Measurements from ENCODE around the gene AOC3. TPM values are rescaled to one million over a fixed set of nuclear protein-coding genes. Genes with fewer than 3 reads are reported as not detected.

The AOC3 gene
- total RNA-seq, 6 experiments from 2014 or later: 3.9 to 14.9 (median 7.1) TPM

GRCh38 chr17:42841975-42842685, 8.9 kb upstream of the AOC3 start:
- Histone ChIP-seq H3K27ac (no peak overlapping the region), H3K36me3 (peaks cover 9 to 78% (median 27%) of the 10 kb centered on the region in 4 donors), H3K27me3 (no peaks in the 10 kb centered on the region), H3K4me3 (no peak overlapping the region), H3K9me3 (no peaks in the 10 kb centered on the region), H3K4me1 (no peaks in the 10 kb centered on the region)
- no peak for DNase-seq
- no peak for ATAC-seq
- 48% methylated on average over 7 of the region's 11 CpGs for WGBS (ENCODE audit: insufficient coverage, low coverage, low lambda C conversion rate, missing lambda C conversion rate)
- intact Hi-C loops (cut with DNase I): loop anchor here in 1 of 2 donors (5.0 kb wide), 1 partner anchor 90 kb away; no protein-coding TSS in a partner anchor
- TF ChIP-seq CTCF (IDR thresholded peaks at IDR 0.05) (no peak), POLR2A (IDR thresholded peaks at IDR 0.05) (no peak)

DNA sequence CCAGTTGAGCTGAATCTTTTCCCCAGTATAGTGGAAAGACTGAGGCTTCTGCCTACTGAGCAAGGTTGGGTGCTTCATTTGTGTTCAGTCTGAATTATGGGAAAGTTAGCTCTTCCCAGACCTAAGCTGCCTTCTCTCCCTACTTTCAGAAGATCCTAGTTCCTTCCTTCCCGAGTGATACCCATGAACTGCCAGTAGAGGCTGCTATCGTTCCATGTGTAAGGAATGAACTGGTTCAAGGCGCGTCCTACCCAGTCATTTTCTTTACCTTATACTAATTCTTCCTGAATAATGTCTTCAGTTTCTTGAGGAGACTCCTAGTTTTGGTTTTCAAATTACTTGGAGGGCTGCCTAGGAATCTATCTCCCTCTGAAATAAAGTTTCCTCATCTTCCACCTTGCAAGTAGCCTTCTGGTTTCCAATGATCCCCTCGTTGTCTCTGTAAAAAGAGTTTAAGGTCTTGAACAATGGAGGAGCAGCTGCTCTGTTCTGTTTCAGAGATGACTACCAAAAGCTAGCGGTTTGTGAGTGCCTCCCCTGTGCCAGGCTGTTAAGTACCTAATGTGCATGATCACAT, 7.6 kb upstream of the AOC3 start:
- DNase-seq (no peak), ATAC-seq (peak; percentile 83 to 91 (median 85))
- H3K36me3 ChIP-seq: peaks cover 9 to 65% (median 22%) of the 10 kb centered on the region in 4 donors
- H3K4me3 ChIP-seq: no peak overlapping the region
- H3K27ac ChIP-seq: no peak overlapping the region
- intact Hi-C loops (cut with DNase I): loop anchor here in 1 of 2 donors (5.0 kb wide), 1 partner anchor 89 kb away; no protein-coding TSS in a partner anchor
- no peaks in the 10 kb centered on the region for H3K27me3 ChIP-seq
- H3K4me1 ChIP-seq: no peaks in the 10 kb centered on the region
- WGBS (ENCODE audit: insufficient coverage, low coverage, low lambda C conversion rate, missing lambda C conversion rate): 26% methylated on average over 6 of the region's 6 CpGs
- TF ChIP-seq CTCF (IDR thresholded peaks at IDR 0.05) (peak; percentile 91 to 95 (median 94)), POLR2A (IDR thresholded peaks at IDR 0.05) (no peak)
- no peaks in the 10 kb centered on the region for H3K9me3 ChIP-seq

- DNase-seq (no peak), ATAC-seq (no peak)
- no peaks in the 10 kb centered on the region for H3K27me3 ChIP-seq
- H3K36me3 ChIP-seq: peaks cover 3 to 57% (median 14%) of the 10 kb centered on the region in 4 donors
- intact Hi-C loops (cut with DNase I): loop anchor here in 1 of 2 donors (5.0 kb wide), 1 partner anchor 88 kb away; no protein-coding TSS in a partner anchor
- TF ChIP-seq CTCF (IDR thresholded peaks at IDR 0.05): no peak
- TF ChIP-seq POLR2A (IDR thresholded peaks at IDR 0.05): no peak
- H3K4me3 ChIP-seq: no peak within 1 kb of the TSS
- no peaks in the 10 kb centered on the region for H3K9me3 ChIP-seq
- H3K27ac ChIP-seq: no peak within 1 kb of the TSS
- whole genome bisulfite sequencing (ENCODE audit: insufficient coverage, low coverage, low lambda C conversion rate, missing lambda C conversion rate): 23% methylated on average over 2 of the region's 4 CpGs
- peaks cover 0 to 2% (median under 1%) of the 10 kb centered on the region in 4 donors for H3K4me1 ChIP-seq
Measured at GRCh38 chr17:42844271-42844670, 6.7 kb upstream of the AOC3 start, which contains the start of gene AOC2. AOC2 (plus strand) TSS chr17:42844580; CDS start chr17:42844627, 47 bp downstream.

- Histone ChIP-seq H3K9me3 (no peaks in the 10 kb centered on the region), H3K4me1 (peaks cover 0 to 9% (median 4%) of the 10 kb centered on the region in 4 donors), H3K27ac (no peak overlapping the region), H3K36me3 (peaks cover 0 to 50% (median 9%) of the 10 kb centered on the region in 4 donors), H3K4me3 (no peak overlapping the region), H3K27me3 (no peaks in the 10 kb centered on the region)
- intact Hi-C loops (cut with DNase I): loop anchor here (5.0 kb wide), 2 partner anchors 72 to 87 kb away; no protein-coding TSS in a partner anchor
- 85% methylated on average over 3 of the region's 24 CpGs for WGBS (ENCODE audit: insufficient coverage, low coverage, low lambda C conversion rate, missing lambda C conversion rate)
- no peak for ATAC-seq
- TF ChIP-seq CTCF (IDR thresholded peaks at IDR 0.05) (no peak), POLR2A (IDR thresholded peaks at IDR 0.05) (no peak)
- no peak for DNase-seq
Measured at GRCh38 chr17:42844761-42845555, 6.0 kb upstream of the AOC3 start.

Data from right lobe of liver (tissue), 6 donors.